Amygdala (tissue), 56 donors: Measurements from ENCODE around the gene ZNF555.
A peak's percentile ranks its signal among the peaks of the same experiment; 100 is the strongest.

Source experiments
- DNase-seq, 56 donors: peaks; one replicate each; lab custom pipeline; 2025; lab: John Stamatoyannopoulos, UW

The ZNF555 gene

GRCh38 chr19:2820112-2820702 is 21.1 kb upstream of the ZNF555 start:
- peak in 3 of 56 donors; percentile 29 to 43 (median 33) for DNase-seq

- no peak for DNase-seq
These were observed 18.4 kb upstream of the ZNF555 start for GRCh38 chr19:2822846-2823245.

- no peak for DNase-seq
These were observed 17.6 kb upstream of the ZNF555 start for GRCh38 chr19:2823646-2824045.

- DNase-seq, result no peak
These were observed 17.1 kb upstream of the ZNF555 start for GRCh38 chr19:2824129-2824528.

- DNase-seq, result no peak
These were observed 14.3 kb upstream of the ZNF555 start for GRCh38 chr19:2827022-2827421.

GRCh38 chr19:2827840-2828489 is 13.3 kb upstream of the ZNF555 start:
- DNase-seq, result no peak

- DNase-seq, result no peak
These were observed 6.9 kb upstream of the ZNF555 start for GRCh38 chr19:2834294-2834871.

GRCh38 chr19:2837430-2837829 is 3.8 kb upstream of the ZNF555 start:
- no peak for DNase-seq

- no peak for DNase-seq
These were observed 740 bp downstream of the ZNF555 start for GRCh38 chr19:2841855-2842574.

GRCh38 chr19:2845107-2845506 is 3.8 kb downstream of the ZNF555 start:
- no peak for DNase-seq

GRCh38 chr19:2846180-2846894 is 5.1 kb downstream of the ZNF555 start:
- DNase-seq, result no peak

GRCh38 chr19:2847507-2847906 is 6.2 kb downstream of the ZNF555 start:
- DNase-seq, result no peak

GRCh38 chr19:2848616-2849015 is 7.3 kb downstream of the ZNF555 start:
- DNase-seq, result no peak

- no peak for DNase-seq
These were observed 9.1 kb downstream of the ZNF555 start for GRCh38 chr19:2850256-2850925.

- DNase-seq, result no peak
These were observed 11.3 kb downstream of the ZNF555 start for GRCh38 chr19:2852598-2852997.

- DNase-seq, result no peak
These were observed 11.8 kb downstream of the ZNF555 start for GRCh38 chr19:2853015-2853606.

- no peak for DNase-seq
These were observed 13.6 kb downstream of the ZNF555 start for GRCh38 chr19:2854849-2855248.

- DNase-seq, result no peak
These were observed 15.3 kb downstream of the ZNF555 start for GRCh38 chr19:2856457-2857050.

- no peak for DNase-seq
These were observed 17.6 kb downstream of the ZNF555 start for GRCh38 chr19:2858864-2859263.

- DNase-seq, result no peak
These were observed 22.5 kb downstream of the ZNF555 start for GRCh38 chr19:2863816-2864215.
